KMS-11 (cell line): ENCODE results near the gene SMC1B.

Source experiments
- H2AFZ ChIP-seq: fragments of 200-600 bp; sonication (generic); 2 replicates; pipeline ENCODE4 v1.6.1; 2016; ENCODE audit warnings: antibody characterized with exemption, mixed run types, low read depth
- H3K27ac ChIP-seq: fragments of 200-600 bp; sonication (generic); 2 replicates; pipeline ENCODE4 v1.6.1; 2016; ENCODE audit warnings: mild to moderate bottlenecking, mixed run types
- H3K27me3 ChIP-seq: fragments of 200-600 bp; sonication (generic); 2 replicates; pipeline ENCODE4 v1.6.1; 2017; ENCODE audit warnings: mild to moderate bottlenecking, low read depth, mixed run types, moderate library complexity; ENCODE audit not compliant: insufficient read depth
- H3K36me3 ChIP-seq: fragments of 200-600 bp; sonication (generic); 2 replicates; pipeline ENCODE4 v1.6.1; 2017; ENCODE audit warnings: mild to moderate bottlenecking, mixed run types; ENCODE audit not compliant: insufficient read depth
- H3K4me1 ChIP-seq: fragments of 200-600 bp; sonication (generic); 2 replicates; pipeline ENCODE4 v1.6.1; 2016; ENCODE audit warnings: mild to moderate bottlenecking, low read depth, mixed run types; ENCODE audit not compliant: poor library complexity, severe bottlenecking
- H3K4me2 ChIP-seq: fragments of 200-600 bp; sonication (generic); 2 replicates; pipeline ENCODE4 v1.7.0; 2016; ENCODE audit warnings: mild to moderate bottlenecking, mixed run types
- H3K4me3 ChIP-seq: fragments of 200-600 bp; sonication (generic); IDR thresholded peaks from 2 replicates; pipeline ENCODE4 v1.6.1; 2017; ENCODE audit warnings: low read depth, low read length, mixed read lengths; ENCODE audit not compliant: insufficient read depth
- H3K79me2 ChIP-seq: fragments of 200-600 bp; sonication (generic); 2 replicates; pipeline ENCODE4 v1.6.1; 2016; ENCODE audit warnings: low read depth, mixed run types; ENCODE audit not compliant: insufficient read depth
- H3K9ac ChIP-seq: fragments of 200-600 bp; sonication (generic); 2 replicates; pipeline ENCODE4 v1.6.1; 2016; ENCODE audit warnings: mild to moderate bottlenecking, mixed run types
- H4K20me1 ChIP-seq: fragments of 200-600 bp; sonication (generic); 2 replicates; pipeline ENCODE4 v1.6.1; 2016; ENCODE audit warnings: mild to moderate bottlenecking, mixed run types; ENCODE audit not compliant: insufficient read depth
- TF ChIP-seq, protein P1 (sequence below): fragments of 200-600 bp; sonication (generic); conservative IDR thresholded peaks from 2 replicates; pipeline ENCODE4 v1.6.1; 2017; ENCODE audit warnings: low read depth, mild to moderate bottlenecking, antibody characterized with exemption, low read length, moderate library complexity, mixed read lengths

SMC1B gene

DNA sequence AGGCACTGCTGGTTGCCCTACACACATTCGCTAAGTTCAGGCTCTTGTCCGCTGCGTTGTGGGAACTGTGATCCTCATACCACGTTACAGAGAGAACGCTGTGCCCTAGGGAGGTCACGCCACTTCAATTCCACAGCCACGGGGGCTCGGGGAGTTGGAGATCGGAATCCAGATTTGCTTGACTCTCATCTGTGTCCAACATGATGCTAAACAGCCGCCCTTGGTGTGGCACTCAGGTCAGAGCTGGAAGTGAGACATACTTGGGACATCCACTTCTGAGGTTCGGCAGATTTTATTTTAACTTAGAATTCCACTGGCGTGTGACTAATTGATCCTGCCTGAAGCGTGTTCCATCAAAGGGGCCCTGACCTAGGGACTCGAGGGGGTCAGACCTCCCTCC lies 41.8 kb upstream of the SMC1B start:
- H3K27me3 ChIP-seq: peaks cover 78% of the 10 kb centered on the region
- no peaks in the 10 kb centered on the region for H3K36me3 ChIP-seq
- no peak overlapping the region for H3K4me2 ChIP-seq
- no peak overlapping the region for H3K4me3 ChIP-seq
- no peaks in the 10 kb centered on the region for H4K20me1 ChIP-seq
- no peaks in the 10 kb centered on the region for H3K79me2 ChIP-seq
- H3K9ac ChIP-seq: no peak overlapping the region
- H3K27ac ChIP-seq: no peak overlapping the region
- no peaks in the 10 kb centered on the region for H3K4me1 ChIP-seq
- TF ChIP-seq, protein P1, sequence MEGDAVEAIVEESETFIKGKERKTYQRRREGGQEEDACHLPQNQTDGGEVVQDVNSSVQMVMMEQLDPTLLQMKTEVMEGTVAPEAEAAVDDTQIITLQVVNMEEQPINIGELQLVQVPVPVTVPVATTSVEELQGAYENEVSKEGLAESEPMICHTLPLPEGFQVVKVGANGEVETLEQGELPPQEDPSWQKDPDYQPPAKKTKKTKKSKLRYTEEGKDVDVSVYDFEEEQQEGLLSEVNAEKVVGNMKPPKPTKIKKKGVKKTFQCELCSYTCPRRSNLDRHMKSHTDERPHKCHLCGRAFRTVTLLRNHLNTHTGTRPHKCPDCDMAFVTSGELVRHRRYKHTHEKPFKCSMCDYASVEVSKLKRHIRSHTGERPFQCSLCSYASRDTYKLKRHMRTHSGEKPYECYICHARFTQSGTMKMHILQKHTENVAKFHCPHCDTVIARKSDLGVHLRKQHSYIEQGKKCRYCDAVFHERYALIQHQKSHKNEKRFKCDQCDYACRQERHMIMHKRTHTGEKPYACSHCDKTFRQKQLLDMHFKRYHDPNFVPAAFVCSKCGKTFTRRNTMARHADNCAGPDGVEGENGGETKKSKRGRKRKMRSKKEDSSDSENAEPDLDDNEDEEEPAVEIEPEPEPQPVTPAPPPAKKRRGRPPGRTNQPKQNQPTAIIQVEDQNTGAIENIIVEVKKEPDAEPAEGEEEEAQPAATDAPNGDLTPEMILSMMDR: no peak
- H2AFZ ChIP-seq: no peak overlapping the region

DNA sequence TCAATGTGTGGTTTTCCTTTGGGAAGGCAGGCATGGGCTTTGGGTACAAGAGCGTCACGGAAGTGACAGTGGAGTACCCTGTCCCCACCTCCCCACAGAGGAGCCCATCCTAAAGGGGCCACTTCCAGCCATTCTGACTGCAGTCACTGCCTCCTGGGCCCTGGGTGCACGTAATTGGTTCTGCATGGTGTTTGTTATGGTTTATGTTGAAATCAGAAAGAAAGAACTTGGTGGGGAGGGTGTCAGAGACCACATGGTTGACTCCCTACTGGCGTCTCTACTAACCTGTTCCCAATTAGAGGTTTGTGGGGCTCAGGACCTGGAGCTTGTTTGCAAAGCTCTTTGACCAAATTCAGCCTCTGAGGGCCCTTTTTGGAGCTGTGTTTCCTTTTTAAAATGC lies 40.9 kb upstream of the SMC1B start:
- TF ChIP-seq, protein P1: no peak
- Histone ChIP-seq H3K27ac (no peak overlapping the region), H3K9ac (no peak overlapping the region)

DNA sequence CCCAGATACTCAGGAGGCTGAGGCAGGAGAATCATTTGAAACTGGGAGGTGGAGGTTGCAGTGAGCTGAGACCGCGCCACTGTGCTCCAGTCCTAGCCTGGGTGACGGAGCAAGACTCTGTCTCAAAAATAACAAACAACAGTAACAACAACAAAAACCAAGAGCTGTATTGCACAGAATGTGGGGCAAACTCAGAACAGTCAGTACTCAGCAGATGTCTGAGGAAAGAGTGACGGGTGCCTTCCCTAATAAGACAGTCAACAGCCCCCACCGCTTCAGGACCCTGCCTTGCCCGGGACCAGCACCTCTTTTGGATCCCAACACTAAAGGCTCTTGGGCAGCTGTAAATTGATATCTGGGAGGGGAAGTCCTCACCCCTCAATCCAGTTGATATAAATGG lies 40.4 kb upstream of the SMC1B start:
- Histone ChIP-seq H3K79me2 (no peaks in the 10 kb centered on the region), H3K4me3 (no peak overlapping the region), H3K4me2 (no peak overlapping the region), H3K27ac (no peak overlapping the region), H3K9ac (no peak overlapping the region), H3K4me1 (no peaks in the 10 kb centered on the region), H3K36me3 (no peaks in the 10 kb centered on the region), H4K20me1 (no peaks in the 10 kb centered on the region), H3K27me3 (peaks cover 81% of the 10 kb centered on the region), H2AFZ (no peak overlapping the region)
- TF ChIP-seq, protein P1: no peak

More for the DNA sequence above, 40.9 kb upstream of the SMC1B start:
- Histone ChIP-seq H4K20me1 (no peaks in the 10 kb centered on the region), H3K4me2 (no peak overlapping the region), H3K27me3 (peaks cover 80% of the 10 kb centered on the region), H3K79me2 (no peaks in the 10 kb centered on the region), H3K4me3 (no peak overlapping the region), H3K36me3 (no peaks in the 10 kb centered on the region), H2AFZ (no peak overlapping the region), H3K4me1 (no peaks in the 10 kb centered on the region)

DNA sequence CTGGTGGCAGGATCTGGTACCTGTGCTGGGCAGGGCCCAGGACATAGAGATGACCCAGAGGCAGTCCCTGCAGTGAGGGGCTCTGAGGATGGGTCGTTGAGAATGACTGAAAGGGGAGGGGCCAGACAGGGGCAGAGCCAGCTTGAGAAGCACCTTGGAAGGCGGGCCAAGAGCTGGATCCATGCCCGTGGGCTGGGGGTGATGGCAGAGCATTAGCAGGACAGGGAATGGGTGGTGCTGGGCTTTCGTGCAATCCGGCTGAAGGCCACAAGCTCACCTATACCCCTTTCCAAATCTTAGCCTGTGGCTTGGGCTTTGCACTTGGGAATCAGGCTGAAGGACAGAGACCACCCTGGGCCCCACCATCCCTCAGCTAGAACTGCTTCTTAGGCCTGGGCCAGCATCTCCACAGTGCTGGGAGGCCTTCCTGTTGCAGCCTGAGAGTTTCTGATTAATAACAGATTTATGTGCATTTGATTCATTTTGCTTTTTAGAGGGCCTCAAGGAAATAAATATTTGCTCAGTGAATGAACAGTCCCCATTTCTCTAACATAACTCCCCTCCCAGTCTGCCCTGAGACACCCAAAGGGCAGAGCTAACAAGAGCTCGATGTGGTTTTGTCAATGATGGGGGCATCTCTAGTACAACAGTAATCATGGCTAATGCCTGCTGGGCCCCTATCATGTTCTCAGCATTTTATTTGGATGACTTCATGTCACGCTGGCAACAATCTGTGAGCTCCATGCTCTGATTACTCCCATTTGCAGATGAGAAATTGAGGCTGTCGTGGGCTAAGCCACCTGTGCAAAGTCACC lies 39.4 kb upstream of the SMC1B start:
- peaks cover 81% of the 10 kb centered on the region for H3K27me3 ChIP-seq
- H2AFZ ChIP-seq: no peak overlapping the region
- no peaks in the 10 kb centered on the region for H3K36me3 ChIP-seq
- H3K4me3 ChIP-seq: no peak overlapping the region
- H3K27ac ChIP-seq: no peak overlapping the region
- no peaks in the 10 kb centered on the region for H3K79me2 ChIP-seq
- no peaks in the 10 kb centered on the region for H3K4me1 ChIP-seq
- H3K9ac ChIP-seq: no peak overlapping the region
- TF ChIP-seq, protein P1: no peak
- no peak overlapping the region for H3K4me2 ChIP-seq
- H4K20me1 ChIP-seq: no peaks in the 10 kb centered on the region
